PC-3 (cell line): Measurements from ENCODE around the gene CASK.

Experiments
- EZH2 ChIP-seq: fragments of 300-600 bp; sonication (generic); IDR thresholded peaks from one replicate; pipeline ENCODE4 v1.6.1; 2017; ENCODE audit warnings: antibody characterized with exemption, mild to moderate bottlenecking, low read length; ENCODE audit not compliant: unreplicated experiment
- EZH2phosphoT487 ChIP-seq: fragments of 300-600 bp; sonication (generic); IDR thresholded peaks from 2 replicates; pipeline ENCODE4 v1.6.1; 2018; ENCODE audit warnings: mild to moderate bottlenecking, antibody characterized with exemption, low read length, borderline replicate concordance
- TF ChIP-seq, protein P1 (sequence below): fragments of 300-600 bp; sonication (generic); conservative IDR thresholded peaks from 2 replicates; pipeline ENCODE4 v1.5.1; 2017; ENCODE audit warnings: antibody characterized with exemption, low read depth, mild to moderate bottlenecking, low read length

DNA sequence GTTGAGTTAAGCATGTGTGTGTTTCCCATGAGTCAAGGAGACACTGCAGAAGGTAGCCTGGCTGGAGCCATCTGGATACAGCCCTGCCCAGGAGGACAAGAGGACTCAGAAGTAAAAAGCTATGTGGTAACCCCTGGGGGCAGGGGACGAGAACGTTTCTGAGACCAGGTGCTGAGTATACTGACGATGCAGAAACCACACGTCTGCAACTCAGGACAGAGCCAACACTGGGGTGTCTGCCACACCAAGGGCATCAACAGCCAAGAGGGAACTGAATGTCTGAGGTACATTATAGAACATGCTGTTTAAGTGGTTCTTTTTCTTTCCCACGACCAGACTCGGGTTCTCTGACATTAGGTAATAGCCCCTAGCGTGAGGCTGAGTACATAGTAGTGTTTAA lies 328.7 kb downstream of the CASK start:
- TF ChIP-seq, protein P1, sequence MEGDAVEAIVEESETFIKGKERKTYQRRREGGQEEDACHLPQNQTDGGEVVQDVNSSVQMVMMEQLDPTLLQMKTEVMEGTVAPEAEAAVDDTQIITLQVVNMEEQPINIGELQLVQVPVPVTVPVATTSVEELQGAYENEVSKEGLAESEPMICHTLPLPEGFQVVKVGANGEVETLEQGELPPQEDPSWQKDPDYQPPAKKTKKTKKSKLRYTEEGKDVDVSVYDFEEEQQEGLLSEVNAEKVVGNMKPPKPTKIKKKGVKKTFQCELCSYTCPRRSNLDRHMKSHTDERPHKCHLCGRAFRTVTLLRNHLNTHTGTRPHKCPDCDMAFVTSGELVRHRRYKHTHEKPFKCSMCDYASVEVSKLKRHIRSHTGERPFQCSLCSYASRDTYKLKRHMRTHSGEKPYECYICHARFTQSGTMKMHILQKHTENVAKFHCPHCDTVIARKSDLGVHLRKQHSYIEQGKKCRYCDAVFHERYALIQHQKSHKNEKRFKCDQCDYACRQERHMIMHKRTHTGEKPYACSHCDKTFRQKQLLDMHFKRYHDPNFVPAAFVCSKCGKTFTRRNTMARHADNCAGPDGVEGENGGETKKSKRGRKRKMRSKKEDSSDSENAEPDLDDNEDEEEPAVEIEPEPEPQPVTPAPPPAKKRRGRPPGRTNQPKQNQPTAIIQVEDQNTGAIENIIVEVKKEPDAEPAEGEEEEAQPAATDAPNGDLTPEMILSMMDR: no peak
- TF ChIP-seq EZH2 (no peak), EZH2phosphoT487 (no peak)
